HG03066 (cell line): ENCODE data around the gene DLEC1.
A peak's percentile ranks its signal among the peaks of the same experiment; 100 is the strongest.

Experiments used
- ATAC-seq: cut with Tn5 transposase; IDR thresholded peaks from one replicate; pipeline ENCODE4 v1.9.1; 2021; ENCODE audit warnings: low read depth; ENCODE audit not compliant: unreplicated experiment

DLEC1 gene

GRCh38 chr3:38039101-38039898 is at the start of gene DLEC1:
TSS of gene DLEC1 (plus strand) at chr3:38039208. CDS start at chr3:38039226, 18 bp downstream.
- ATAC-seq, result peak; percentile 73

GRCh38 chr3:37989821-37990480 is 49.1 kb upstream of the DLEC1 start:
- no peak for ATAC-seq

DNA sequence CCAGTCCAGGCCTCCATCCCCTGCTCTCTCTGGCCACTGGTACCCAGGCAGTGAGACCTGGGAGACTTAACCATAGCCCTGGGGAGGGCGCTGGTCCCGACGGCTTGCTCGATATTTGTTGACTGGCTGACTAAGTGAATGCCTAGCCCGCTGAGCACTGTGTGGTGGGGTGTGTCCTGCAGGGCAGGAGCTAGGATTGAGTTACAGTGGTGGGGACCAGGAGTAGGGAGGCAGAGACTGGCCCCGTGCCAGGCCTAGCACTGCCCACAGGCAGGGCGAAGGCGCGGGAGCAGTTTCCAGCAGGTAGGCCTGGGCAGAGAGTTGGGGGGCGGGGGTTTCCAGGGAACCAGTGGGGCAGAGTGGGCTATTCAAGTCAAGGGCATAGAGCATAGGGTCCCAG is 48.5 kb upstream of the DLEC1 start, which contains the start of gene VILL:
VILL (plus strand) TSS at position 260 of the 400 bp plus-strand sequence. CDS start 2,887 bp downstream, outside the sequence.
- ATAC-seq, result no peak

DNA sequence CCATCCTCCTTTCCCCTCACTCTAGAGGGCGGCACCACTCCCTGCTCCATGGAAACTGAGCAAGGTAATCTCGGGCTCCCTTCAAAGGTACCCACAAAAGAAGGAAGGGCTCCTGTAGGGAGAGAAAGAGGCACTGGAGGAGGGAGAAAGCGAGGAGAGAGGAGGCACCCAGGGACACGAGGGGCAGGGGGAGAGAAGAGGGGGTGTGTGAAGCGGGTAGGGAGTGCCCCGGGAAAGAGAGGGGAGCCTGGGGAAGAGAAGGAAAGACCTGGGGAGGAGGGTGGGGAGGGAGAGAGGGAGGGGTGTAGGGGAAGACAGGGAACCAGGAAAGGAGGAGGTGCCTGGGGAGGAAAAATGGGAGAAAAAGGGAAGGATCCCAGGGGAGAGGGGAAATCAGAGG is 47.9 kb upstream of the DLEC1 start:
- ATAC-seq, result no peak

DNA sequence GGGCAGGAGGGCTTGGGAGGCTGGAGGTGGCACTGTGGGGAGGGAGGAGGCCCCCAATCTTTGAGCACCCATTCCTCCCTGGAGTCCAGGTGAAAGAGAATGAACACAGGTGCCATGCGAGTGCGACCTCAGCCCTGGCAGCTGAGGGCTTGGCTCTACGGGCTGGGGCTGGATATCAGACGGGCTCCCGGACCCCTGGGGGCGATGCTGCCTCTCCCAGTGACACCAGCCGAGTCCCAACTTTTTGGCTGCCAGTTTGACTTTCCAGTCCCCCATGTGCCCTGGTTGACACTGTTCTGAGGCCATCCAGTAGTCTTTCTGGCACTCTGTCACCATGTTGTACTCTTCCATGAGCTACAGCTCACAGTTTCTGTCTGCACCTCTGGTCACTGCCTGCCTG is 47.2 kb upstream of the DLEC1 start:
- ATAC-seq, result no peak

DNA sequence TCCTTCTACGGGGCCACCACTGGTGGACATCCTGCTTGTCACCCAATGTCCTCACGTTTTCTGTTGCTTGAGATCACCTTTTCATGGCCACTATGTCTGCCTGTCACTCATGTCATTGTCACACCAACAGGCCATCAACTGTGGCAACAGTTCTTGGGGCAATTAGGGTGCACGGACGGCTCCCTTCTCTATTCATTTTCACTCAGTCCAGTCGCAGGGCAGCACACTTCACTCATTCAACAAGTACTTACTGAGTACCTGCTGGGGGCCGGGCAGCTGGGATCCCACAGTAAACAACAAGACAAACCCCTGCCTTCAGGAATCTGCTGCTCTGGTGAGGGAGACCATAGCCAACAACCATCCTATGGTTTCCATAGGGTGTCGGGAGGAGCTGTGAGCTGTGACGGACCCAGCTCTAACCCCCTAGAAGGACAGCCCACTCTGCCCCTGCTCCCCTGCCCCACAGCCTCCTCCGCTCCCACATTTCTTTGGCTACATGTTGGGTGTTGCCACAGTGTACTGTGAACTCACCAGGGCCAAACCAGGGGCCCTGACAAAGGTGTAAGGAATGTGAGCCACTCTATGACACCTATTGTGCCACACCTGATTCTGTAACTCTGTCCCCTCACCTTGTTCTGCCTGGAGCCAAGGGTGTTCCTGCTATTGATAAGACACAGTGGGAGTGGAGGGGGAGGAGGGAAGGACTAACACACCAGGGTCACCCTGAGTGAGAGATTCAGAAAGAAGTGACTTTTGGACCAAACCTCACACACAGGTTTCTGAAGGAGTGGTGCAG is 46.5 kb upstream of the DLEC1 start:
- ATAC-seq, result no peak

GRCh38 chr3:37993067-37993455 is 45.9 kb upstream of the DLEC1 start:
- no peak for ATAC-seq

DNA sequence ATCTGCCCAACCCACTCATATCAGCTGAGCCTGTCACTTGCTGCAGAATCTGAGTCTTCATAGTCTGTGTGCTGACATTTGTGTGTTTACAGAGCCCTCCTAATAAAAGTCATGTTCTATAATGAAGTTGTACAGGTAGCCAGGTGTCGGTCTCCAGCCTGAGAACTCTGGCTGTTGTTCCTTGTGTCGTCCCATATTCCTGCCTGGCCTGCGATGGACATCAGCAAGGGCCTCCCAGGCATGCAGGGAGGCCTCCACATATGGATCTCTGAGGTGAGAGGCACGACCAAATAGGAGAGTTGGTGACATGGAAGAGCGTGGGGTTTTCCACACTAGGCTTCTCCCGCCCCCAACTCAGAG is 45.6 kb upstream of the DLEC1 start:
- ATAC-seq, result no peak

DNA sequence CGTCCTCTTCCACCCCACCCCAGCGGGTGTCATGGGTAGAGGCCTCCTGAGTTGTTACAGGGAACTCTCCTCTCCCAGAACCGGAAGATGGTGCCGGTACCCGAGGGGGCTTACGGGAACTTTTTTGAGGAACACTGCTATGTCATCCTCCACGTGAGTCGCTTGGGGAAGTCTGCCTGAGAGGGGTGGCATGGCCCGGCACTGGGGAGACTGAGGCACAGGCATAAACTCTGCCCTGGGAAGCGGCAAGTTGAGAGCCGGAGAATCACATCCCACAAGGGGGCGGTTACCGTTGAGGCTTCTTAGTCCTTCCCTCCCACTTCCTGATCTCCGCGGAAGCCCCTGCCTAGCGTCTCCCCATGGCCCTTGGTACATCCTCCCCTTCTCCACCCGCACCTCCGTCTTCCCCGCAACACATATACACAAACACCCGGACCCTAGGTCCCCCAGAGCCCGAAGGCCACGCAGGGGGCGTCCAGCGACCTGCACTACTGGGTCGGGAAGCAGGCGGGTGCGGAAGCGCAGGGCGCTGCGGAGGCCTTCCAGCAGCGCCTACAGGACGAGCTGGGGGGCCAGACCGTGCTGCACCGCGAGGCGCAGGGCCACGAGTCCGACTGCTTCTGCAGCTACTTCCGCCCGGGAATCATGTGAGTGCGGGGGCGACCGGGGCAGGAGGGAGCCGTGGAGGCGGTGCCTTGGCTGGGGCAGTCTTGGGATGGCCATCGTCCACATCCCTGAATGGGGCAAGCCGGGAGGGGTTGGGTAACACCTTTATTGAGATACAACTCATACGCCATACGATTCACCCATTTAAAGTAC is 45.0 kb upstream of the DLEC1 start:
- peak; percentile 54 for ATAC-seq

DNA sequence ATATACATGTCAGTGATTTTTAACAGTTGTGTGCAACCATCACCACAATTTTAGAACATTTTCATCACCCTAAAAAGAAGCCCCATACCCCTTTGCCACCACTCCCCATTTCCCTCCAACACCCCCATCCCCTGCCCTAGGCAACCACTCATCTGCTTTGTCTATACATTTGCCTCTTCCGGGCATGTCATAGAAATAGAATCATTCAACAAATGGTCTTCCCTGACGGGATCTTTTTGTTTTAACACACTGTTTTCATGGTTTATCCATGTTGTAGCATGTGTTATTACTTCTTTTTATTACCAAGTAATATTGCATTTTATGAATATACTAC is 44.4 kb upstream of the DLEC1 start:
- no peak for ATAC-seq

DNA sequence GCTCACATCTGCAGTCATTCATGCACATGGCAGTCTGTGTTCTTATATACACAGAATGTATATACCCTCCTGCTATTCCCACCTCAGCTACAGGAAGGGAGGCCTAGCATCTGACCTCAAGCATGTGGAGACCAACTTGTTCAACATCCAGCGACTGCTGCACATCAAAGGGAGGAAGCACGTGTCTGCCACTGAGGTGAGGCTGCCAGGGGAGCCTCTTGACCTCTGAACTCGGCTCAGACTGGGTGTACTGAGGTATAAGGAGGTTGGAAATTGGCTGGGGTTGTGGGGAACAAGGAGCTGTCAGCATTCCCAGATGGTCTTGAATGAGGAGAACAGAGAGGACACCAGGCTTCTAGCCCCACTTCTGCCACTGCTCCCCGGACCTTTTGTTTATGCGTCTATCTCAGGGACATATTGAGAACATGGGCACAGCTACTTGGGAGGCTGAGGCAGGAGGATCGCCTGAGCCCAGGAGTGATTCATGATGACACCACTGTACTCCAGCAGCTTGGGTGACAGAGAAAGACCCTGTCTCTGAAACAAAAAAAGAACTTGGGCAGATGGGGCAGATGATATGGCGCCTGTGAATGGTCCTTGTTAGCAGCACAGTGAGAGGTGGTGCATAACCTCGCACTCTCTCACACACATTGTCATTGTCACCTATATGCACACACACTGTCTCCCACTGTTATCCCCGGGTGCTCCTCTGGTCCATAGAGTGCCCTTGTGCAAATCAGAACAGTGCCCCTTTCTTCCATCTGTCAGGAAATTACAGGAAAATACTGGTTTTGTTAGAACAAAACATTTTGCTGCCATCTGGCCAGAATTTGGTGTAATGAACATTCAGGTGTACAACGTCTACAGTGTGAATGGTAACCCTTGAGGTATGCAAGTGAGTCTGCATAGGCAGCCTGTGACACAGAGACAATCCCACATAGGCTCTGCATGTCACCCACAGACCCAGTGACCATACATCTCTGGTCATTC is 43.1 kb upstream of the DLEC1 start:
- ATAC-seq, result no peak

DNA sequence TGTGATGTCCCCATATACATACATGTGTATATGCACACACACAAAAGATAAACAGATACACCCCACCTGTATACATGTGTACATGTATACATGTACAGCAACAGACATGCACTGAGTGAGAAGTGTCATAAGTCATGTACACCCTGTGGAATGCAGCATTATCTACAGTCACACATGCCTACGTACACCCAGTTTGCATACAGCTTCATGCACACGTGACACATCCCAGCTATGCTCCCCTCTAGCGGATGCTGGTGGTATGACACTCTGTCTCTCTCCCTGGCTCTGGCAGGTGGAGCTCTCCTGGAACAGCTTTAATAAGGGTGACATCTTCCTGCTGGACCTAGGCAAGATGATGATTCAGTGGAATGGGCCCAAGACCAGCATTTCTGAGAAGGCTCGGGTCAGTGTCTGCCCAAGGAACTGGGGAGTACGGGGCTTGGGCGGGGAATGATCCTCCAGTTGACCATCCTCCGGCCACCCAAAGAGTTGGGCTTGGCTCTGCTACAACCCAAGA is 42.2 kb upstream of the DLEC1 start:
- ATAC-seq, result peak; percentile 59

- no peak for ATAC-seq
These were observed 41.7 kb upstream of the DLEC1 start for GRCh38 chr3:37997342-37997741.

DNA sequence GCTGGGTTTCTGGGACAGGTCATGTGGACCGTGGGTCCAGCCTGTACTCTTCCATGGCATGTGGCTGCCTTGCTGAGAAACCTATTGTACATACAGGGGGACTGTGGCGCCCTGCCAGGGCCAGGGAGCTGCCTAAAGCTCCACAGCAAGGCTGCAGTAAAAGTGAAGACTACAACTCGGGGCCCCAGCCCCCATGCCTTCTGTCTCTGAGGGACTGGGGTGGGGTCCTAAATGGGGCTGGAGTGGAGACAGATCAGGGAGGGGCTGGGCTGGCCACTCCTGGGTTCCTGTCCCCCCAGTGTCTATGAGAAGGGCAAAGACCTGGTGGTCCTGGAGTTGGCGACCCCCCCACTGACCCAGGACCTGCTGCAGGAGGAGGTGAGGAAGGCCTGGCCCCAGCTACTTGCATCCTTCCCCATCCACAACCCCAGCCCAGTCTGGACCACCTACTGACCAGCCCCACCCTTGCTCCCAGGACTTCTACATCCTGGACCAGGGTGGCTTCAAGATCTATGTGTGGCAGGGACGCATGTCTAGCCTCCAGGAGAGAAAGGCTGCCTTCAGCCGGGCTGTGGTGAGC is 41.1 kb upstream of the DLEC1 start:
- no peak for ATAC-seq

DNA sequence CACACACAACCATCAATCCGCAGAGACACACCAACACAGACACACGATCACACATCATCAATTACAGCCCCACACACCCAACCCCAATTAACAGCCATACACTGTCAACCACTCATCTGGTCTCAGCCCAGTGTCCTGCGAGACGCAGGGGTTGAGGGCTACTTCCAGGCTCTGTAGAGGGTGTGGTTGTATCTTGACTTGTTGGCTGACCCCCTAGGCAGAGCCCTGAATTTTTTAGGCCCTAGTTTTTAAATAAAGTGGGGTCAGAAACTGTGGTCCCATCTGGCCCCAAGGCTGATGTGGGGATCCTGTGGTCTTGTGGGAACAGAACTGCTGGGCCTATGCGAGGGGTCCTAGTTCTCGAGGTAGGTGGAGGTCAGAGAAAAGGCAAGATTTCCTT is 39.2 kb upstream of the DLEC1 start:
- ATAC-seq, result no peak

DNA sequence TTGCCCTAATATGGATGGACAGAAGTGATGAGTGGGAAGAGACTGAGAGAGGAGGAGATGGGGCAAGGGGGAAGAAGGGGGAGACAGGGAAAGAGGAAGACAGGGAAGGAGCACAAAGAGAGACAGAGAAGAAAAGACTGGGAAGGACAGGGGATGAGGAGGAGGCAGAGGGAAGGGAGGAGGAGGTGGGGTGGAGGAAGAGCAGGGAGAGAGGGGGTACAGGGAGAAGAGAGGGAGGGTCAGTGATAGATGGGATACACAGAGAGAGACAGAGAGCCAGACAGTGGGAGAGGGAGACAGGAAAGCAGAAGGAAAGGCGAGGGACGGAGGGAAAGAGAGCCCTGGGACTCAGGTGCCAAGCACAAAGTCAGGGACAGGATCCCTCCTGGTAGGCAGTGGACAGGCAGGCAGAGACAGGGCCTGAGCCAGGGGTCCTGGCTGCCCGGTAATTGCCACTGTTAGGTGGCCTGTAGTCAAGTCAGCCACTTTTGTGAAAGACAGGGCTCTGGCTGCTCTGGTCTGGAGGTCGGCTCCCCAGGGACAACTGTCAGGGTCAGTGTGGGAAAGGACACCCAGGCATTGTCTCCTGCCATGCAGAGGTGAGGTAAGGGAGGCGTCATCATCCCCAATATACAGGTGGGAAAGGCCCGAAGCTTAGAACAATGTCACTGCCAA is 38.6 kb upstream of the DLEC1 start:
- ATAC-seq, result no peak

GRCh38 chr3:38000965-38001455 is 38.0 kb upstream of the DLEC1 start:
- ATAC-seq, result no peak

DNA sequence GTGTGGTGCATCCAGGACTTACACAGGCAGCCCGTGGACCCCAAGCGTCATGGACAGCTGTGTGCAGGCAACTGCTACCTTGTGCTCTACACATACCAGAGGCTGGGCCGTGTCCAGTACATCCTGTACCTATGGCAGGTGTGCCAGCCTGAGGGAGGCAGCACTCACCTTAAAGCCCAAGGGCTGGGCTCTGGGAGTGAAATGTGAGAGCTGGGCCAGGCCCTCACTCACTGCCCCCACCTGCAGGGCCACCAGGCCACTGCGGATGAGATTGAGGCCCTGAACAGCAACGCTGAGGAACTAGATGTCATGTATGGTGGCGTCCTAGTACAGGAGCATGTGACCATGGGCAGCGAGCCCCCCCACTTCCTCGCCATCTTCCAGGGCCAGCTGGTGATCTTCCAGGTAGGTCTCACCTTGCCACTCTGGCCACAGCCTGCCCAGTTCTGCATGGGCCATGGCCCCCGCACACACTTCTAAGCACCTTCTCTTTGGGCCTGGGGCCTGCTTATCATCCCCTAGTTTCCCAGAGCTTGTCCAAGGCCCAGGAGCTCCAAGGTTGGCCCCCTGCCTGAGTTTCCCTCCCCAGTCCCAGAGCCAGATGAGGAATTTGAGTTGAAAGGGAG is 37.4 kb upstream of the DLEC1 start:
- no peak for ATAC-seq
